Karpas-422 (cell line): ENCODE results near the gene CD3E. TPM values are rescaled to one million over a fixed set of nuclear protein-coding genes. Genes with fewer than 3 reads are reported as not detected.

Experiments used
- DNase-seq: peaks from one replicate; pipeline ENCODE4 v3.0.0-alpha.2; 2015
- H2AFZ ChIP-seq: fragments of 200-600 bp; sonication (generic); 2 replicates; pipeline ENCODE4 v1.6.1; 2014; ENCODE audit warnings: antibody characterized with exemption, low read length, mixed read lengths
- H3K27ac ChIP-seq: fragments of 200-600 bp; sonication (generic); 2 replicates; pipeline ENCODE4 v1.5.1; 2014; ENCODE audit warnings: mild to moderate bottlenecking, low read length, moderate library complexity
- H3K27me3 ChIP-seq: fragments of 200-600 bp; sonication (generic); 2 replicates; pipeline ENCODE4 v1.6.1; 2014; ENCODE audit warnings: low read length, mixed read lengths
- H3K36me3 ChIP-seq: fragments of 200-600 bp; sonication (generic); 2 replicates; pipeline ENCODE4 v1.6.1; 2014; ENCODE audit warnings: low read length, mixed read lengths; ENCODE audit not compliant: insufficient read depth
- H3K4me1 ChIP-seq: fragments of 200-600 bp; sonication (generic); 2 replicates; pipeline ENCODE4 v1.6.1; 2014; ENCODE audit warnings: mild to moderate bottlenecking, low read length, mixed read lengths
- H3K4me2 ChIP-seq: fragments of 200-600 bp; sonication (generic); 2 replicates; pipeline ENCODE4 v1.6.1; 2014; ENCODE audit warnings: low read length, low read depth, mild to moderate bottlenecking; ENCODE audit not compliant: poor library complexity, severe bottlenecking
- H3K4me3 ChIP-seq: fragments of 200-600 bp; sonication (generic); 2 replicates; pipeline ENCODE4 v1.5.1; 2014; ENCODE audit warnings: mild to moderate bottlenecking, antibody characterized with exemption, low read length, mixed read lengths
- H3K79me2 ChIP-seq: fragments of 200-600 bp; sonication (generic); 2 replicates; pipeline ENCODE4 v1.6.1; 2014; ENCODE audit warnings: mild to moderate bottlenecking, low read length, mixed read lengths
- H3K9ac ChIP-seq: fragments of 200-600 bp; sonication (generic); 2 replicates; pipeline ENCODE4 v1.6.0; 2014; ENCODE audit warnings: low read length
- H3K9me2 ChIP-seq: fragments of 200-600 bp; sonication (generic), shearing (Covaris generic); replicated peaks from 2 replicates; pipeline ENCODE4 v1.6.0; 2014; ENCODE audit warnings: mild to moderate bottlenecking, low read length, moderate library complexity; ENCODE audit not compliant: insufficient read depth
- H3K9me3 ChIP-seq: fragments of 300-700, 200-600 bp; sonication (generic); 2 replicates; pipeline ENCODE4 v1.6.1; 2014; ENCODE audit warnings: low read length, mixed read lengths
- H4K20me1 ChIP-seq: fragments of 200-600 bp; sonication (generic); 2 replicates; pipeline ENCODE4 v1.6.1; 2014; ENCODE audit warnings: mild to moderate bottlenecking, antibody characterized with exemption, low read length, low read depth; ENCODE audit not compliant: insufficient read depth
- total RNA-seq: library from RNA; depleted of rRNA; stranded (reverse); fragments of >200 nt; shearing (Covaris generic); gene quantifications from 2 replicates; pipeline ENCODE4 v1.2.3, GENCODE V29; 2014; ENCODE audit warnings: low replicate concordance

Gene CD3E
- total RNA-seq, 1 experiment from 2014 or later = 1.3 TPM

GRCh38 chr11:118283037-118283636 lies 21.4 kb upstream of the CD3E start:
- no peaks in the 10 kb centered on the region for H4K20me1 ChIP-seq

GRCh38 chr11:118283756-118284350 lies 20.7 kb upstream of the CD3E start:
- H3K9me3 ChIP-seq = no peaks in the 10 kb centered on the region
- DNase-seq = no peak
- H3K36me3 ChIP-seq = no peaks in the 10 kb centered on the region
- H3K9ac ChIP-seq = no peak overlapping the region
- no peak overlapping the region for H3K27ac ChIP-seq
- H3K9me2 ChIP-seq = no peaks in the 10 kb centered on the region
- no peak overlapping the region for H3K4me3 ChIP-seq
- no peaks in the 10 kb centered on the region for H3K79me2 ChIP-seq
- H3K4me2 ChIP-seq = no peak overlapping the region
- no peaks in the 10 kb centered on the region for H4K20me1 ChIP-seq
- peaks cover 3% of the 10 kb centered on the region; the same call in 1 of the 2 replicates for H3K4me1 ChIP-seq
- no peaks in the 10 kb centered on the region for H3K27me3 ChIP-seq
- no peak overlapping the region for H2AFZ ChIP-seq

More at GRCh38 chr11:118283037-118283636, 21.4 kb upstream of the CD3E start:
- Histone ChIP-seq H3K79me2 (no peaks in the 10 kb centered on the region), H3K4me2 (no peak overlapping the region), H3K36me3 (no peaks in the 10 kb centered on the region), H3K4me3 (no peak overlapping the region), H3K9ac (no peak overlapping the region), H2AFZ (no peak overlapping the region), H3K27ac (no peak overlapping the region), H3K27me3 (no peaks in the 10 kb centered on the region), H3K9me3 (no peaks in the 10 kb centered on the region), H3K4me1 (peaks cover 3% of the 10 kb centered on the region; the same call in 1 of the 2 replicates), H3K9me2 (no peaks in the 10 kb centered on the region)
- no peak for DNase-seq

GRCh38 chr11:118286545-118286944 lies 18.0 kb upstream of the CD3E start:
- no peak overlapping the region for H3K9ac ChIP-seq
- no peak overlapping the region for H3K4me2 ChIP-seq
- H4K20me1 ChIP-seq = no peaks in the 10 kb centered on the region
- no peak overlapping the region for H2AFZ ChIP-seq
- H3K4me3 ChIP-seq = no peak overlapping the region
- no peaks in the 10 kb centered on the region for H3K9me3 ChIP-seq
- no peak for DNase-seq
- no peaks in the 10 kb centered on the region for H3K79me2 ChIP-seq
- H3K27ac ChIP-seq = no peak overlapping the region
- H3K27me3 ChIP-seq = no peaks in the 10 kb centered on the region
- H3K9me2 ChIP-seq = no peaks in the 10 kb centered on the region
- no peaks in the 10 kb centered on the region for H3K36me3 ChIP-seq
- peaks cover 5% of the 10 kb centered on the region; the same call in 1 of the 2 replicates for H3K4me1 ChIP-seq

DNA sequence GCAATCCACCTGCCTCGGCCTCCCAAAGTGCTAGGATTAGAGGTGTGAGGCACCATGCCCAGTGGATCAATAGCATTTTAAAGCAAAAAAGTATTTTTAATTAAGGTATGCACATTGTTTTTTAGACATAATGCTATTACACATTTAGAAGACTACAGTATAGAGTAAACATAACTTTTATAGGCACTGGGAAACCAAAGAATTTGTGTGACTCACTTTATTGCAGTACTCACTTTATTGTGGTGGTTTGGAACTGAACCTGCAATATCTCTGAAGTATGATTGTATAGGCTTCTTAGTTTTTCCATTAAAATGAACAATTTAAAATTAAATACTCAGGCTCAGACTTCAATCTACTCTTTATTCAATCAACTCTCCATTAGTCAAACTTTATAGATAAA lies 17.5 kb upstream of the CD3E start:
- H3K79me2 ChIP-seq = no peaks in the 10 kb centered on the region
- no peaks in the 10 kb centered on the region for H3K9me2 ChIP-seq
- H3K36me3 ChIP-seq = no peaks in the 10 kb centered on the region
- no peak overlapping the region for H3K4me3 ChIP-seq
- DNase-seq = no peak
- no peak overlapping the region for H2AFZ ChIP-seq
- H4K20me1 ChIP-seq = no peaks in the 10 kb centered on the region
- H3K27me3 ChIP-seq = no peaks in the 10 kb centered on the region
- H3K4me1 ChIP-seq = peaks cover 5% of the 10 kb centered on the region; the same call in 1 of the 2 replicates
- H3K9ac ChIP-seq = no peak overlapping the region
- H3K9me3 ChIP-seq = no peaks in the 10 kb centered on the region
- H3K27ac ChIP-seq = no peak overlapping the region
- H3K4me2 ChIP-seq = no peak overlapping the region

GRCh38 chr11:118289401-118289800 lies 15.1 kb upstream of the CD3E start:
- no peaks in the 10 kb centered on the region for H3K27me3 ChIP-seq

DNA sequence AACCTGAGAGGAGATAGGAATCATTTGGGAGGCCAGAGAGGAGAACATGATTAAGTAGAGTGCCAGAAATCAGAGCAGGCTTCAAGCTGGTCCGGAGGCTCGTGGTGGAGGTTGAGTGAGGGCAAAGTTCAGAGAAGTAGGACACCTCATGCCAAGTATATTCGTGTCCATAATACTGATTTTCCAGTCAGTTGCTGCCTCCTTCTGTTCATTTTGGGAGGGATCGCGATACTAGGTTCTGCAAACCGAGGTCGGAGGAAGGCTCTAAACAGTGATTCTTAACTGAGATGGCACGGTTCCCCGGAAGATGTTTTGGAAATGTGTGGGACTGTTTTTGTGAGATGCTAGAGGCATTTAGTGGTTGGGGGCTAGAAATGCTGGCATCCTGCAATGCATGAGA lies 13.6 kb upstream of the CD3E start:
- Histone ChIP-seq H3K9me2 (no peaks in the 10 kb centered on the region), H3K36me3 (no peaks in the 10 kb centered on the region), H3K27ac (no peak overlapping the region), H2AFZ (no peak overlapping the region), H3K9ac (no peak overlapping the region), H4K20me1 (no peaks in the 10 kb centered on the region), H3K79me2 (no peaks in the 10 kb centered on the region), H3K4me2 (no peak overlapping the region), H3K27me3 (no peaks in the 10 kb centered on the region), H3K4me3 (no peak overlapping the region), H3K4me1 (peaks cover 9% of the 10 kb centered on the region), H3K9me3 (no peaks in the 10 kb centered on the region)
- peak; percentile 66 for DNase-seq

More at GRCh38 chr11:118289401-118289800, 15.1 kb upstream of the CD3E start:
- Histone ChIP-seq H3K27ac (no peak overlapping the region), H3K9me3 (no peaks in the 10 kb centered on the region), H3K4me2 (no peak overlapping the region), H3K9ac (no peak overlapping the region), H3K4me1 (peaks cover 5% of the 10 kb centered on the region; the same call in 1 of the 2 replicates), H3K79me2 (no peaks in the 10 kb centered on the region), H4K20me1 (no peaks in the 10 kb centered on the region), H3K9me2 (no peaks in the 10 kb centered on the region), H2AFZ (no peak overlapping the region), H3K4me3 (no peak overlapping the region), H3K36me3 (no peaks in the 10 kb centered on the region)
- DNase-seq = no peak

GRCh38 chr11:118291477-118292135 lies 12.9 kb upstream of the CD3E start:
- DNase-seq = no peak
- Histone ChIP-seq H3K9me3 (no peaks in the 10 kb centered on the region), H3K4me2 (no peak overlapping the region), H3K27ac (no peak overlapping the region), H2AFZ (no peak overlapping the region), H4K20me1 (no peaks in the 10 kb centered on the region), H3K9ac (no peak overlapping the region), H3K4me1 (peaks cover 14% of the 10 kb centered on the region), H3K36me3 (no peaks in the 10 kb centered on the region), H3K9me2 (no peaks in the 10 kb centered on the region), H3K27me3 (no peaks in the 10 kb centered on the region), H3K4me3 (no peak overlapping the region), H3K79me2 (no peaks in the 10 kb centered on the region)

- no peaks in the 10 kb centered on the region for H3K79me2 ChIP-seq
- DNase-seq = no peak
- H3K9ac ChIP-seq = no peak overlapping the region
These were observed 10.5 kb upstream of the CD3E start for GRCh38 chr11:118294053-118294452.

More at GRCh38 chr11:118294053-118294452, 10.5 kb upstream of the CD3E start:
- no peak overlapping the region for H3K4me3 ChIP-seq
- peaks cover 11% of the 10 kb centered on the region for H3K4me1 ChIP-seq
- H3K27me3 ChIP-seq = no peaks in the 10 kb centered on the region
- H4K20me1 ChIP-seq = no peaks in the 10 kb centered on the region
- H2AFZ ChIP-seq = no peak overlapping the region
- H3K4me2 ChIP-seq = no peak overlapping the region
- H3K9me2 ChIP-seq = no peaks in the 10 kb centered on the region
- H3K9me3 ChIP-seq = no peaks in the 10 kb centered on the region
- no peaks in the 10 kb centered on the region for H3K36me3 ChIP-seq
- no peak overlapping the region for H3K27ac ChIP-seq
